ENCODE results near the gene ZNF580. TPM values are rescaled to one million over a fixed set of nuclear protein-coding genes. Genes with fewer than 3 reads are reported as not detected.

Gene ZNF580
- total and polyA plus RNA-seq, 2 of the 13 experiments (the other 11 are each of a cell fraction or from before 2014, with no cell fraction given) = 4.4 to 6.0 TPM

DNA sequence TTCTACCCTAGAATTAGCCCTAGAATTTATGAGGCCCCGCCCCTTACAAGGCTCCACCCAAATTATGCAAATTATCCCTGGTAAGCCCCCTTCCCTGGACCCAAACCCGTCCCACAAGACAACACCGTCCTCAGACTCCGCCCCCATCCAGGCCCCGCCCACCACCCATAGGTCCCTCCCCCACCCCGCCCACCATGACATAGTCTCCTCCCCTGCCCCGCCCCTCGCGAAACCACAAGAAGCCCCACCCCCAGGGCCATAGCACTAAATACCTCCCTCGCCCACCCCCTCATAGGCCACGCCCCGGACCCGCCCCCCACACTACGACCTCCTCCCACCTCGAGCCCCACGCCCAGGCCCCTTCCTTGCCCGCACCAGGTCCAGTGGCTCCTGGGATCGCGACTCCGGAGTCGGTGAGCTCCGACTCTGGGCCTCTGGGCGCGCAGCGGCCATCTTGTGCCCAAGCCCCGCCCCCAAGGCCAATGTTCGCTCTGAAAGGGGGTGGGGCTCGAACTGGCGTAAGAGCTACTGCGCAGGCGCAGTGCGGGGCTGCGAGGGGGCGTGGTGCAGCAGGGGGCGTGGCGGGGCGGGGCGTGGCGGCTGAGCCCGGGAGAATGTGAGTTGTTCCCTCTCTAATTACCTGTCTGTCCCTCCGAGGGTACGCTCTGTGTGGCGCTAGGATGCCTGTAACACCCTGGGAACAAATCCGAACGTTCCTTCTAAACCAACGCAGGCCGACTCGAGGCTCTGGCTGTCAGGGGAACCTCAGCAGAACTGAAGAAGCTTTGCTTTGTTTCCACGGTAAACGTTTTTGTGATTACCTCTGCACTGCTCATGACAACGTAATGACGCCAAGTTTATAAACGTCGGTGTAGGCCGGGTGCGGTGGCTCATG is 16.4 kb upstream of the ZNF580 start, which contains the start of gene ZNF784 (continued):
- TF ChIP-seq NCOA5 (CRISPR knock-in tag; IDR thresholded peaks at IDR 0.05) (no peak), SAFB2 (CRISPR knock-in tag; IDR thresholded peaks at IDR 0.05; ENCODE audit: borderline replicate concordance, low read depth) (no peak), MBNL3 (CRISPR knock-in tag; conservative IDR thresholded peaks at IDR 0.05) (no peak), CENPX (CRISPR knock-in tag; IDR thresholded peaks at IDR 0.05) (no peak), NFIB (CRISPR knock-in tag; IDR thresholded peaks at IDR 0.05; ENCODE audit: borderline replicate concordance) (no peak), PHF5A (CRISPR knock-in tag; IDR thresholded peaks at IDR 0.05; ENCODE audit: low read depth, unreplicated experiment) (no peak), ATF1 (CRISPR knock-in tag; IDR thresholded peaks at IDR 0.05) (no peak), MIER3 (CRISPR knock-in tag; IDR thresholded peaks at IDR 0.05; ENCODE audit: borderline replicate concordance) (no peak), ZNF713 (CRISPR knock-in tag; IDR thresholded peaks at IDR 0.05) (no peak), YEATS4 (CRISPR knock-in tag; IDR thresholded peaks at IDR 0.05; ENCODE audit: borderline replicate concordance) (0 out of 2 replicates have a peak, but pooled peaks have one; percentile 30), ZNF772 (CRISPR knock-in tag; IDR thresholded peaks at IDR 0.05) (0 out of 2 replicates have a peak, but pooled peaks have one; percentile 47), ZNF879 (CRISPR knock-in tag; IDR thresholded peaks at IDR 0.05) (no peak), ZFX (CRISPR knock-in tag; IDR thresholded peaks at IDR 0.05; ENCODE audit: low read depth) (peak; percentile 82), ZNF44 (CRISPR knock-in tag; IDR thresholded peaks at IDR 0.05) (no peak), MAF1 (CRISPR knock-in tag; IDR thresholded peaks at IDR 0.05; ENCODE audit: borderline replicate concordance) (no peak), YY1 (IDR thresholded peaks at IDR 0.05; ENCODE audit: insufficient read depth, insufficient replicate concordance, low read depth, low read length) (peak; percentile 98), MBD4 (IDR thresholded peaks at IDR 0.05; ENCODE audit: borderline replicate concordance, low read length) (no peak)
- TF ChIP-seq, protein P1, sequence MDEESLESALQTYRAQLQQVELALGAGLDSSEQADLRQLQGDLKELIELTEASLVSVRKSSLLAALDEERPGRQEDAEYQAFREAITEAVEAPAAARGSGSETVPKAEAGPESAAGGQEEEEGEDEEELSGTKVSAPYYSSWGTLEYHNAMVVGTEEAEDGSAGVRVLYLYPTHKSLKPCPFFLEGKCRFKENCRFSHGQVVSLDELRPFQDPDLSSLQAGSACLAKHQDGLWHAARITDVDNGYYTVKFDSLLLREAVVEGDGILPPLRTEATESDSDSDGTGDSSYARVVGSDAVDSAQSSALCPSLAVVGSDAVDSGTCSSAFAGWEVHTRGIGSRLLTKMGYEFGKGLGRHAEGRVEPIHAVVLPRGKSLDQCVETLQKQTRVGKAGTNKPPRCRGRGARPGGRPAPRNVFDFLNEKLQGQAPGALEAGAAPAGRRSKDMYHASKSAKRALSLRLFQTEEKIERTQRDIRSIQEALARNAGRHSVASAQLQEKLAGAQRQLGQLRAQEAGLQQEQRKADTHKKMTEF (CRISPR knock-in tag; IDR thresholded peaks at IDR 0.05) = 0 out of 2 replicates have a peak, but pooled peaks have one; percentile 34
- TF ChIP-seq, protein P2, sequence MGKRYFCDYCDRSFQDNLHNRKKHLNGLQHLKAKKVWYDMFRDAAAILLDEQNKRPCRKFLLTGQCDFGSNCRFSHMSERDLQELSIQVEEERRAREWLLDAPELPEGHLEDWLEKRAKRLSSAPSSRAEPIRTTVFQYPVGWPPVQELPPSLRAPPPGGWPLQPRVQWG (CRISPR knock-in tag; IDR thresholded peaks at IDR 0.05; ENCODE audit: borderline replicate concordance, low read depth) = no peak
- TF ChIP-seq, protein P3, sequence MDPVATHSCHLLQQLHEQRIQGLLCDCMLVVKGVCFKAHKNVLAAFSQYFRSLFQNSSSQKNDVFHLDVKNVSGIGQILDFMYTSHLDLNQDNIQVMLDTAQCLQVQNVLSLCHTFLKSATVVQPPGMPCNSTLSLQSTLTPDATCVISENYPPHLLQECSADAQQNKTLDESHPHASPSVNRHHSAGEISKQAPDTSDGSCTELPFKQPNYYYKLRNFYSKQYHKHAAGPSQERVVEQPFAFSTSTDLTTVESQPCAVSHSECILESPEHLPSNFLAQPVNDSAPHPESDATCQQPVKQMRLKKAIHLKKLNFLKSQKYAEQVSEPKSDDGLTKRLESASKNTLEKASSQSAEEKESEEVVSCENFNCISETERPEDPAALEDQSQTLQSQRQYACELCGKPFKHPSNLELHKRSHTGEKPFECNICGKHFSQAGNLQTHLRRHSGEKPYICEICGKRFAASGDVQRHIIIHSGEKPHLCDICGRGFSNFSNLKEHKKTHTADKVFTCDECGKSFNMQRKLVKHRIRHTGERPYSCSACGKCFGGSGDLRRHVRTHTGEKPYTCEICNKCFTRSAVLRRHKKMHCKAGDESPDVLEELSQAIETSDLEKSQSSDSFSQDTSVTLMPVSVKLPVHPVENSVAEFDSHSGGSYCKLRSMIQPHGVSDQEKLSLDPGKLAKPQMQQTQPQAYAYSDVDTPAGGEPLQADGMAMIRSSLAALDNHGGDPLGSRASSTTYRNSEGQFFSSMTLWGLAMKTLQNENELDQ (CRISPR knock-in tag; IDR thresholded peaks at IDR 0.05; ENCODE audit: borderline replicate concordance) = no peak
- TF ChIP-seq, protein P4, sequence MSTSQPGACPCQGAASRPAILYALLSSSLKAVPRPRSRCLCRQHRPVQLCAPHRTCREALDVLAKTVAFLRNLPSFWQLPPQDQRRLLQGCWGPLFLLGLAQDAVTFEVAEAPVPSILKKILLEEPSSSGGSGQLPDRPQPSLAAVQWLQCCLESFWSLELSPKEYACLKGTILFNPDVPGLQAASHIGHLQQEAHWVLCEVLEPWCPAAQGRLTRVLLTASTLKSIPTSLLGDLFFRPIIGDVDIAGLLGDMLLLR (CRISPR knock-in tag; IDR thresholded peaks at IDR 0.05) = no peak
